Measurements from ENCODE around the gene CACNA1I.

Gene CACNA1I

DNA sequence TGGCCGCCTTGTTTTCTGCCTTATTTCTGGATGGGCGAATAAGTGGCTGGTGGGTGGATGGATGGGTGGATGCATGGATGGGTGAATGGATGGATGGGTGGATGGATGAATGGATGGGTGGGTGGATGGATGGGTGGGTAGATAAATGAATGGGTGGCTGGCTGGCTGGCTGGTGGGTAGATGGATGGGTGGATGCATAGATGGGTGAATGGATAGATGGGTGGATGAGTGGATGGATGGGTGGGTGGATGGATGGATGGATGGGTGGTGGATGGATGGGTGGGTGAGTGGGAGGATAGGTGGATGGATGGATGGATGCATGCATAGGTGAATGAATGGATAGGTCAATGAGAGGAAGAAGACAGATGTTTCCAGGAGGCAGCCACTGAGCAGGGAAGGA lies 98.9 kb downstream of the CACNA1I start:
- DNase-seq (ENCODE audit: low spot score): no peak

DNA sequence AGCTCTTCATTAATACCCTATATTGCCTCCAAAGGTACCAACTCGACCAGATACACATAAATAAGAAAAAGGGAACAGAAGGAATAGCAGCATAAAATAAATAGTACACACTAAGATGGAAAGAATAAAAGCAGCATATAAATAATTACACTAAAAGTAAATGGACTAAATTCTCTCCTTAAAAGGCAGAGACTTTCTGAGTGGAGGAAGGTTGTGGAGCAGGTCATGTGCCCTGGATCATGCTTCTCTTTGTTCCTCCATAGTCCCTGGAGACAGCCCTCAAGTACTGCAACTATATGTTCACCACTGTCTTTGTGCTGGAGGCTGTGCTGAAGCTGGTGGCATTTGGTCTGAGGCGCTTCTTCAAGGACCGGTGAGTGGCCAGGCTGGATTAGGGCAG lies 101.4 kb downstream of the CACNA1I start:
- no peak for DNase-seq (ENCODE audit: low spot score)

GRCh38 chr22:39674536-39674935 lies 104.0 kb downstream of the CACNA1I start:
- DNase-seq (ENCODE audit: low spot score): no peak

DNA sequence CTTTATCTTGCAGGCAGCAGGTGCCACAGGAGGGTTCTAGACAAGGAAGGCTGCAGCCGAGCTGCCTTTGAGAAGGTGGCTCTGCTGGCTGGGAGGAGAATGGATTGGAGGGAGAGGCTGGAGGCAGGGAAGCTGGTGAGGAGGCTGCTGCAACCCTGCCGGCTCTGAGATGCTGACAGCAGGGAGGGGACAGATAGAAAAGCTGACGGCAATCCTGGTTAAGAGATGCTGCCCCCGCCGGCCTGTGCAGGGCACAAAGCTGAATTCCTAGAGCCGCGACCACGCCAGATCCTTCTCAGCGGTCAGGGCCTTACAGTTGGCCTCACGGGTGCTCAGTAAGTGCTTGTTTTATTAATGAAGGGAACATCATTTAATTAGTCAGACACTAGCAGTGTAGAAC lies 105.4 kb downstream of the CACNA1I start:
- no peak for DNase-seq (ENCODE audit: low spot score)

GRCh38 chr22:39677967-39678366 lies 107.4 kb downstream of the CACNA1I start:
- DNase-seq (ENCODE audit: low spot score): no peak

DNA sequence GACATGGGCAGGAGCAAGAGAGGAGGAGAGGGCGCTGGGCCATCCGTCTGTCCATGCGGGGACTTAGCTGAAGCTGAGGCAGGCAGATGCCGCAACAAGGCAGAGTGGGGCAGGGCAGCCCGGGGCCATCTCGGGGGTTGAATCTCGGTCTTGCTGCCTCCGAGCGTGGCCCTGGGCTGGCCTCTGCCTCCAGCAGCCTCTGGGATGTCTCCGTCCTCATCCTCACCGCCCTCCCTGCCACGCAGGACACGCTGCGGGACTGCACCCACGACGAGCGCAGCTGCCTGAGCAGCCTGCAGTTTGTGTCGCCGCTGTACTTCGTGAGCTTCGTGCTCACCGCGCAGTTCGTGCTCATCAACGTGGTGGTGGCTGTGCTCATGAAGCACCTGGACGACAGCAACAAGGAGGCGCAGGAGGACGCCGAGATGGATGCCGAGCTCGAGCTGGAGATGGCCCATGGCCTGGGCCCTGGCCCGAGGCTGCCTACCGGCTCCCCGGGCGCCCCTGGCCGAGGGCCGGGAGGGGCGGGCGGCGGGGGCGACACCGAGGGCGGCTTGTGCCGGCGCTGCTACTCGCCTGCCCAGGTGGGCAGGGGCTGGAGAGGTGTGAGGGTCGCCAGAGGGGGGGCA lies 108.4 kb downstream of the CACNA1I start:
- no peak for DNase-seq (ENCODE audit: low spot score)

- no peak for DNase-seq (ENCODE audit: low spot score)
These were observed 109.1 kb downstream of the CACNA1I start for GRCh38 chr22:39679652-39680051.

- no peak for DNase-seq (ENCODE audit: low spot score)
These were observed 109.9 kb downstream of the CACNA1I start for GRCh38 chr22:39680486-39680885.

GRCh38 chr22:39681038-39681861 lies 110.7 kb downstream of the CACNA1I start:
- no peak for DNase-seq (ENCODE audit: low spot score)

- no peak for DNase-seq (ENCODE audit: low spot score)
These were observed 112.4 kb downstream of the CACNA1I start for GRCh38 chr22:39682994-39683393.

DNA sequence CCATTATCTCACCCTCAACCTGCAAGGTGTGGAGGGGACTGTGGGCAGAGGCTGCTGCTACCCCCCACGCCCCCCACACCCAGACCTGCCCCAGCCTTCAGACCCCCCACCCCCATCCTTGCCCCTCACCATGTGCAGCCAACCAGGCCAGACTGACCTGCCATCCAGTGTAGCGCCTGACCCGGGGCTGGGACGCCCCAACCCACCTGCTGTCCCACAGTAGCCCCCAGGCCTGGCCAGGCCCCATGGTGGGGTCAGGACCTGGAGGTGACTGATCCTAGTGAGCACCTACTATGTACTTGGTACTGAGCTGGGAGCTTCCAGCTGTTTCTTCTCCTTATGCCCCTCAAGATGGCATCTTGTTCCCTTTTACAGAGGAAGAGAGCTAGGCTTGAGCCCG lies 113.1 kb downstream of the CACNA1I start:
- no peak for DNase-seq (ENCODE audit: low spot score)

DNA sequence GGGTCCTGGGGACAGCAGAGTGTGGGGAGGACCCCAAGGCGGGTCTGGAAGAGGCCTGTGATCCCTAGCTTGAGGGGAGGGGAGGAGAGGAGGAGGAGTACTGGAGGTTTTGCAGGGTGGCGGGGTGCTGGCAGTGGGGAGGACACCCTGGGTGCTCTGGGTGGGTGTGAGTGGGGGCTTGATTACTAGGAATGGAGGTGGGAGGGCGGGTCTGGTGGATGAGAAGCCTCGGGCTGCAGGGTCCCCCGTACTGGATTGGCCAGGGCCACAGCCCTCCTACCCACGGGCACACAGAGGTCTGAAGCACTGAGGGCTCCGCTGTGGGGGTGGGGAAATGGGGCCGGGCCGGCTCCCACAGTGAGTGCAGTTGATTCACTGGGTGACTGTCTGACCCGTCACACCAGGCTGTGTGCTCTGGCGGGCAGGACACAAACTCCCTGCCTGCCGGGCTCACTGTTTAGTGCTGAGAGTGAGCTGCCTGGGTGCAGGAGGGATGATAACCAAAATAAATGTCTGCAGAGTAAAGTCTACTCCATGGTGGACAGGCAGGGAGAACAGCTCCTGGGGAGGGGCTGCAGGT lies 114.2 kb downstream of the CACNA1I start:
- DNase-seq (ENCODE audit: low spot score): no peak

GRCh38 chr22:39685336-39686177 lies 115.0 kb downstream of the CACNA1I start:
- no peak for DNase-seq (ENCODE audit: low spot score)

- DNase-seq (ENCODE audit: low spot score): no peak
These were observed 115.6 kb downstream of the CACNA1I start for GRCh38 chr22:39686178-39686620.

- DNase-seq (ENCODE audit: low spot score): no peak
These were observed 116.4 kb downstream of the CACNA1I start for GRCh38 chr22:39686776-39687525.

DNA sequence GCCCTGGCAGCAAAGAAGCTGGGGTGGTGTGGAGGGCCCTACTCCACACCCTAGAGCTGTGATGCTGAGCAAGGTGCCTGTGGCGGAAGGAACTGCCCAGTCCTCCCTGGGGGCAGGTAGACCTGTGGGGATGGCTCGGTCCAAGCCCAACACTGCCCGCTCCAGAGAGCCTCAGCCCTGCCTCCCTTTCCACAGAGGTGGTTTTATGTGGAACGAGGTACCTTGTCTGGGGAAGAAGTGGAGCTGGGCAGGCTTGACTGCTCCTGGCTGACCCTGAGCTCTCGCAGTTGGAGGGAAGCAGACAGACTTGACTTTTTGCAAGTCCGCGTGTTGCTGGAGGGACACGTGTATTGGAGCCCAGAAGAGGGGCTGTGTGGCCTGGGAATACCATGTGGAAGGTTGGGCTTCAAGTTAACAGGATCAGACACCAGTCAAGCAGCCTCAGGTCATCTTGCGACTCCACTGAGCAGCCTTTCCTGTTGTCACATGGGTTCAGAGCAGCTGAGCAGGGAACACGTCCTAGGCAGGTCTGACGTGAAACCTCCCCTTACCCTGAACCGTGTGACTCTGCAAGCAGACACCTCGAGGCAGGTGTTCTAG lies 117.7 kb downstream of the CACNA1I start:
- DNase-seq (ENCODE audit: low spot score): no peak

GRCh38 chr22:39689421-39689820 lies 118.9 kb downstream of the CACNA1I start:
- no peak for DNase-seq (ENCODE audit: low spot score)

- DNase-seq (ENCODE audit: low spot score): no peak
These were observed 120.5 kb downstream of the CACNA1I start for GRCh38 chr22:39690881-39691605.

- DNase-seq (ENCODE audit: low spot score): no peak
These were observed 123.5 kb downstream of the CACNA1I start for GRCh38 chr22:39693943-39694500.

DNA sequence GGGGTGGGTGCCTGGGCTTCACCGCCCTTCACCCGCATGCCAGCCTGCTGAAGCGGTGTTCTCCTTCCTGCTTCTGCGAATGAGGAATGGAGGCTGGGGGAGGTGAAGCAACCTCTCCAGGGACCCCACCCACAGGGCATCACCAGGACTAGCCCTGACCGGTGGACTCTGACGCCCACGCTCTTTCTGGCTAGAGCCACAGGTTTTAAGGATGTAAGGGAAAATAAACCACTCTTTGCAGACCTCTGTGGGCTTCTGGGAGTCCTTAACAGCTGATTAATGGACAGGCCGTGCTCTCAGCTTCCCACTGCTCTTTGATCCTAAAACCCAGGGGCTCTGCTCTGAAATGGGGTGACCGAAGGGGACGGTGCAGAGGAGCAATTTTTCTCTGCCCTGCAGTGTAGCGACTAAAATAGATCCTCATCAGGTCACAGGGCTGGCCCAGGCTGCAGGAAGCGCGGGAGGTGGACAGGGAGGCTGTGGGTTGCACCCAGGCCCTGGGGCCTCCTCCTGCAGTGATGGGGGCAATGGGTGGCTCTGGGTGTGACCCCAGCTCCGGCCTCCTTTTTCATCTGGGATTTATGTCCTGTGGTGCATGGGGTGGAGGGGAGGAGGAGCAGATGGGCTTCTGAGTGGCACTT lies 127.4 kb downstream of the CACNA1I start:
- no peak for DNase-seq (ENCODE audit: low spot score)
